Skeletal muscle tissue (tissue), 4 donors: ENCODE results near the gene DDX27. TPM values are rescaled to one million over a fixed set of nuclear protein-coding genes. Genes with fewer than 3 reads are reported as not detected.
A peak's percentile ranks its signal among the peaks of the same experiment; 100 is the strongest.
"Not testable (repeated sequence)": the region's sequence is repeated elsewhere in the genome, so short reads cannot be mapped to it uniquely, and the experiment has no call there.

Experiments used
- H3K27ac ChIP-seq: one replicate; pipeline ENCODE4 v1.7.0; 2013; ENCODE audit warnings: mild to moderate bottlenecking, low read depth, low read length, inconsistent platforms
- H3K27me3 ChIP-seq, 3 donors: one replicate each; pipeline ENCODE4 v1.7.0; 2013; ENCODE audit warnings: low read length in 3 of 3; ENCODE audit not compliant: control insufficient read depth in 3 of 3, insufficient read depth in 3 of 3
- H3K36me3 ChIP-seq, 3 donors: one replicate each; pipeline ENCODE4 v1.7.0; 2013; ENCODE audit warnings: low read length in 3 of 3; ENCODE audit not compliant: control insufficient read depth in 3 of 3, insufficient read depth in 3 of 3
- H3K4me1 ChIP-seq, 3 donors: one replicate each; pipeline ENCODE4 v1.7.0; 2013; ENCODE audit warnings: low read length in 3 of 3, mild to moderate bottlenecking in 3 of 3; ENCODE audit not compliant: control insufficient read depth in 3 of 3, insufficient read depth in 3 of 3
- H3K4me3 ChIP-seq, 3 donors: one replicate each; pipeline ENCODE4 v1.7.0; 2013; ENCODE audit warnings: low read length in 3 of 3
- H3K9ac ChIP-seq, 3 donors: one replicate each; pipeline ENCODE4 v1.7.0; 2013; ENCODE audit warnings: low read length in 3 of 3, mild to moderate bottlenecking in 3 of 3, moderate library complexity in 2 of 3, low read depth in 1 of 3
- H3K9me3 ChIP-seq, 3 donors: one replicate each; pipeline ENCODE4 v1.7.0; 2013; ENCODE audit warnings: low read length in 3 of 3; ENCODE audit not compliant: control insufficient read depth in 3 of 3
- total RNA-seq: library from RNA; depleted of rRNA; stranded (reverse); fragments of >200 nt; gene quantifications from one replicate; pipeline ENCODE4 v1.2.3, GENCODE V29; 2014
- donor health status: Osteomylitis.

DDX27 gene
- total RNA-seq, 1 donor from 2014 or later, result 13.0 TPM

DNA sequence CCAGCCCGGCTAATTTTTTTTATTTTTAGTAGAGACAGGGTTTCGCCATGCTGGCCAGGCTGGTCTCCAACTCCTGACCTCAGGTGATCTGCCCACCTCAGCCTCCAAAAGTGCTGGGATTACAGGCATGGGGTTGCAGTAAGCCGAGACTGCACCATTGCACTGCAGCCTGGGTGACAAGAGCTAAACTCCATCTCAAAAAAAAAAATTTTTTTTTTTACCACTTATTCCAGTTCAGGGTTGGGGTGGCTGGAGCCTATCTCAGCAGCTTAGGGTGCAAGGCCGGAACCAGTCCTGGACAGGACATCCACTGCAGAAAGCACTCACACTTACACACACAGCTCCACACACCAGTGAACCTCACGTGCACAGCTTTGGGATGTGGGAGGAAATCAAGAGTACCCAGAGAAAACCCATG, 35.1 kb upstream of the DDX27 start:
- H3K4me3 ChIP-seq, H3K27me3 ChIP-seq, H3K9me3 ChIP-seq, H3K27ac ChIP-seq, H3K9ac ChIP-seq, H3K36me3 ChIP-seq: not testable (repeated sequence)
- peaks cover 8 to 18% (median 17%) of the 10 kb centered on the region in 3 donors for H3K4me1 ChIP-seq

DNA sequence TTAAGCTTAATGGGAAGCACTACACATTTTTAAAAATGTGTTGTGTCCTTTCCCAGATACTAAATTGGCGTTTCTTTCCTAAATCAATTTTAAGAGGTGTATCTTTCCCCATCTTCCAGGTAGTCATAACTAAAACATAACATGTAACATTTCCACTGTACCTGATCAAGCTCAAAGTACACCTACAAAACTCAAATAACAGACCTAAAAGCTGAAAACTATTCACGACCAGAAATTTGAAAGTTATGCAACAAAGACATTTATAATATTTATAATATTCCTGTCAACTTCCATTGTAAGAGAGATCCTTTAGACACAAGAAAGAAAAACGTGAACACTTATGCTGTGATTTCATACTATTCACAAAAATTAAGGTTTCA, 34.5 kb upstream of the DDX27 start:
- Histone ChIP-seq H3K36me3 (no peaks in the 10 kb centered on the region), H3K27ac (no peak overlapping the region), H3K4me3 (no peak overlapping the region), H3K9me3 (no peaks in the 10 kb centered on the region), H3K4me1 (peaks cover 4 to 13% (median 12%) of the 10 kb centered on the region in 3 donors), H3K9ac (no peak overlapping the region), H3K27me3 (no peaks in the 10 kb centered on the region)

DNA sequence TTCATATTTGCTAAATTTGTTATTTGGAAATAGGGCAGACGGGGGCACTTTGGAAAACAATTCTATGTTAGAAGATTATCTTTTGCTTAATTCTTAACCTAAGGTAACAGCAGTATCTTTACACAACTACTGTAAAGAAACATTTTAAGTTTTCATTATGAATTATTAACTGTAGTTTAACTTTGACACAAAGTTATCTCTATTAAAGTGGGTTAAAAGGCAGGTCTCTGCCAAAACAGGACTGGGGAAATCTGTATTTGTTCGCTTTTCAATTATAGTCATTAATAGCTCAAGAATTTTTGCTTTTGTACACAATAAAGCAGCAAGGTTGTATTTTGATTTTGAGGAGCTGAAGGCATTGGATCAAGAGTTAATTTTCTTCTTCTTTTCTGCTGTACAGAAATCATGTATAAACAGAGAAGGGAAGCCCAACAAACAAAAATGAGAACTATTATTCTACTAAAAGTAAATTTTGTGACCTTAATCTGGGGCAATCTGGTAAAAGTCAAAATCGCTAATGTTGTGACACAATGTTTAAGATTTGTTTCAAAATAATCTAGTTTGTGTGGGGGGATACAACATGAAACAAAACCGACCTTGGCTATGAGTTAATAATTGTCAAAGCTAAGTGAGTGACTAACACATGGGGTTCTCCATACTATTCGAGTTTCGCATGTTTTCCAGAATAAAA, 34.0 kb upstream of the DDX27 start:
- H3K4me3 ChIP-seq, result no peak overlapping the region
- no peak overlapping the region for H3K9ac ChIP-seq
- no peaks in the 10 kb centered on the region for H3K9me3 ChIP-seq
- H3K36me3 ChIP-seq, result no peaks in the 10 kb centered on the region
- peaks cover 3 to 13% (median 11%) of the 10 kb centered on the region in 3 donors for H3K4me1 ChIP-seq
- H3K27ac ChIP-seq, result peak overlapping the region; percentile 80
- H3K27me3 ChIP-seq, result no peaks in the 10 kb centered on the region

DNA sequence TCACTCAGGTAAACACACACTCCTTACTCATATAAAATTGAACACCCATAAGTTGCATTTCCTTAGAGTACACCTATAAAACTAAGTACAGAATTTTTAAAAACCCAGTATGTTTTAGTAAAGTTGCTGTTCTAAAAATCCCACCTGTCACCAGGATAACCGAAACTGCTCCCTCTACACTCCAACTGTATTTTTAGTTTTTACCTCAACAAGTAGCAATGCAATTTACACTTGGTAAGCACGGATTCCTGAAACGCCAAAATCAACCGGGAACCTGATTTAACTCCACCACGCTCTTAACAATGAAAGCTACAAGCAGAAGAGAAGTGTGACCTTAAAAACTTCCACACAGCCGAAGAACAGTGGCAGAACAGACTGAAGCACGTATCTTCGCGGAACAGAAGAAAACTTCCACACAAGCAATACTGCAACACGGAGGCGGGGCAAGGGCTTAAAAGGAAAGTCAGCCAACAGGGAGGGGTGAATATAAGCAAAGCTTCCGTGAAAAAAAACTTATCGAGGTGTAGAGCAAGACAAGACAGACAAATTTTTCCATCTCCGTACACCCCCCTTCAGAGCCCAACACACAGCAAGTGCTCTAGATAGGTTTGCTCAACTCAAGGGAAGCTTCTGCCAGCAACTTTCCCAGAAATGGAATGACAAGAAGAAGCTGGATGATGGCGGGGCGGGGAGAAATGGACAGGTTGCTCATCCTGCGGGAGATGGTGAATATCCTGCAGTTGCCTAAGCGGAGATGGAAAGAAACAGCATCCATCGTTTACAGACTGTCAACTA, 32.5 kb upstream of the DDX27 start:
- no peaks in the 10 kb centered on the region for H3K27me3 ChIP-seq

DNA sequence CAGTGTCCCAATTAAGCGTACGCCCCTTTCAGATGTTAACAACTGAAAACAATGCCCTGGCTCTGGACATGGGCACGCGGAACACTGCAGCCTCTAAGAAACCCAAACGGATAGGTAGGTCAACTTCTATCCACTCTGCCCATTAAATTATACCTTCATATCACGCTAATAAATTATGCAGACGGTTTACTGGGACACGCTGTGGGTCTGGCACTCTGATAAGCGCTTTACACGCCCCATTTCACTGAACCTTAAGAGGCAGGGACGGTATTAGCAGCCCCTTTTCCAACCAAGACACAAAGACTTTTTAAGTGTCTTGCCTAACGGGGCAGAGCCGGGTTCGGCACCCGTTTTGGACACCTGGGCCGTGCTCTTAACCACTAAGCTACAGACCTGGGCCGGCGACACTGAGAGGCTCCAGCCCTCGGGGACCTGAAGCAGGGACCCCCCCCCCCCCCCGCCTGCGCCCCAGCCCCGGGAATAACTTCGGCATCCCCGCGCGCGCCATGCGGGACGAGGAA, 31.8 kb upstream of the DDX27 start:
- H3K4me1 ChIP-seq, result peaks cover 3 to 13% (median 11%) of the 10 kb centered on the region in 3 donors
- H3K9me3 ChIP-seq, result no peaks in the 10 kb centered on the region
- H3K36me3 ChIP-seq, result no peaks in the 10 kb centered on the region
- H3K27me3 ChIP-seq, result no peaks in the 10 kb centered on the region
- peak overlapping the region; percentile 61 to 89 (median 83) for H3K4me3 ChIP-seq
- H3K27ac ChIP-seq, result peak overlapping the region; percentile 80
- H3K9ac ChIP-seq, result peak overlapping the region; percentile 77 to 94 (median 87)

More for the DNA sequence above, 32.5 kb upstream of the DDX27 start:
- Histone ChIP-seq H3K4me3 (peak overlapping the region; percentile 61 to 89 (median 83)), H3K36me3 (no peaks in the 10 kb centered on the region), H3K4me1 (peaks cover 3 to 13% (median 11%) of the 10 kb centered on the region in 3 donors), H3K9me3 (no peaks in the 10 kb centered on the region), H3K27ac (peak overlapping the region; percentile 80), H3K9ac (peak overlapping the region; percentile 77 to 94 (median 87))

DNA sequence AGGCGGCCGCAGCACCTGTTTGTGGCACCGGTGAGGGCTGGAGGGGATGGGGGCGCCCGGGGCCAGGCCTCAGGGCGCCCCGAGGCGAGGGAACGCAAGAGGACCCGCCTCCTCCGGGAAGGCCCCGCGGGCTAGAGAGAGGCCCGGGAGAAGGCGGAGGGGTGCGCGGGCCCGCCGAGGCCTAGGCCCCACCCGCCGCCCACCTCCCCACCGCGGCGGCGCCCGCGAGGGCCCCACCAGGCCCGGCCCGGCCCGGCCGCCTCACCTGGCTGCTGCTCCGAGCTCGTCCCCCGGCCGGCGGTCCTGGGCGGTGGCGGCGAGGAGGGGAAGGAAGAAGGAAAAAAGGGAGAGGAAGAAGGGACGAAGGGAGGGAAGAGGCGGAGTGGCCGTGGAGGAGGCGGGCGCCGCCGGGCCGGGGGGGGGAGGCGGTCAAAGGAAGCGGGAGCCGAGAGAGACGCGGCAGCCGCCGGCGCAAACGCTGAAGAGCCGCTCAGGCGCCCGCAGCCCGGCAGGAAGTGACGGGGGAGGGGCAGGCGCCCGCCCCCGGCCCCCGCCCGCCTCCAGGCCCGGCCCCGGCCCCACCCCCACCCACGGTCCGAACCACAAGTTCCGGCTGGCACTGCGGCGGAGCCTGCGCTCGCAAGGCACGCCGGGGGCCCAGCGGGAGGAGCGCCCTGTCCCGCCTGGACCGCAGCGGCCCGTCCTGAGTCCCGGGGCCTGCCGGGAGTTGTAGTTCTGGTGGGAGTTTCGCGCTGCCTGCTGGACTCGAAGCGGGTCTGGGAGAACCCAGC, 31.2 kb upstream of the DDX27 start, which contains the start of gene STAU1:
Gene STAU1, minus strand, starts transcription at position 484 of the 791 bp plus-strand sequence. CDS start 22,133 bp downstream, outside the sequence.
- Histone ChIP-seq H3K9me3 (no peaks in the 10 kb centered on the region), H3K4me3 (peak within 1 kb of the TSS; percentile 75 to 89 (median 83)), H3K4me1 (peaks cover 3 to 13% (median 11%) of the 10 kb centered on the region in 3 donors), H3K9ac (peak within 1 kb of the TSS; percentile 77 to 94 (median 87)), H3K27ac (peak within 1 kb of the TSS; percentile 80), H3K36me3 (no peaks in the 10 kb centered on the region), H3K27me3 (no peaks in the 10 kb centered on the region)

DNA sequence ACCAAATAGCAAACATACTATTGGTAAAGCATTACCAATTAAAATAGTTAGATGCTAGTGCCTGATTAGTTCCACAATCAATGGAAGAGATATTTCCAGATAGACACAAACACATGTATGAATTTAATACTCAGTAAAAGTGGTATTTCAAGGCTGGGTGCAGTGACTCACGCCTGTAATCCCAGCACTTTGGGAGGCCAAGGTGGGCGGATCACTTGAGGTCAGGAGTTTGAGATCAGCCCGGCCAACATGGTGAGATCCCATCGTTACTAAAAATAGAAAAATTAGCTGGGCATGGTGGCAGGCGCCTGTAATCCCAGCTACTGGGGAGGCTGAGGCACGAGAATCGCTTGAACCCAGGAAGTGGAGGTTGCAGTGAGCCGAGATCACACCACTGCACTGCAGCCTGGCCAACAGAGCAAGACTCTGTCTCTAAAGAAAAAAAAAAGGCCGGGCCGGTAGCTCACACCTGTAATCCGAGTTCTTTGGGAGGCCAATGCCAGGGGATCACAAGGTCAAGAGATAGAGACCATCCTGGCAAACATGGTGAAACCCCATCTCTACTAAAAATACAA, 26.2 kb upstream of the DDX27 start:
- not testable (repeated sequence) for H3K9me3 ChIP-seq, H3K4me1 ChIP-seq, H3K27ac ChIP-seq, H3K36me3 ChIP-seq, H3K27me3 ChIP-seq, H3K4me3 ChIP-seq, H3K9ac ChIP-seq

DNA sequence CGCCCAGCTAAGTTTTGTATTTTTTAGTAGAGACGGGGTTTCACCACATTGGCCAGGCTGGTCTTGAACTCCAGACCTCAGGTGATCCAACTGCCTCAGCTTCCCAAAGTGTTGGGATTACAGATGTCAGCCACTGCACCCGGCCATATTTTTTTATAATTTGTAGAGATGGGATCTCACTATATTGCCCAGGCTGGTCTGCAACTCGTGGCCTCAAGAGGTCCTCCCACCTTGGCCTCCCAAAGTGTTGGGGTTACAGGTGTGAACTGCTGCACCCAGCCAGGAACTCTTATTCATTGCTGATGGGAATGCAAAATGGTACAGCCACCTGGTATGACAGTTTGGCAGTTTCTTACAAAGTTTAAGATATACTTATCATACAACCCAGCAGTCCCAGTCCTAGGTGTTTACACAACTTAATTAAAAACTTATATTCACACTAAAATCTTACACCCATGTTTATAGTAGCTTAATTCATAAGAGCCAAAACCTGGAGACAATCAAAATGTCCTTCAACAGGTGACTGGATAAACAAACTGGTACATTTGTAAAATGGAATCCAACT, 19.4 kb upstream of the DDX27 start:
- Histone ChIP-seq H3K36me3 (no peaks in the 10 kb centered on the region), H3K9me3 (no peaks in the 10 kb centered on the region), H3K4me3 (no peak overlapping the region), H3K27me3 (no peaks in the 10 kb centered on the region), H3K4me1 (no peaks in the 10 kb centered on the region), H3K9ac (no peak overlapping the region), H3K27ac (no peak overlapping the region)

DNA sequence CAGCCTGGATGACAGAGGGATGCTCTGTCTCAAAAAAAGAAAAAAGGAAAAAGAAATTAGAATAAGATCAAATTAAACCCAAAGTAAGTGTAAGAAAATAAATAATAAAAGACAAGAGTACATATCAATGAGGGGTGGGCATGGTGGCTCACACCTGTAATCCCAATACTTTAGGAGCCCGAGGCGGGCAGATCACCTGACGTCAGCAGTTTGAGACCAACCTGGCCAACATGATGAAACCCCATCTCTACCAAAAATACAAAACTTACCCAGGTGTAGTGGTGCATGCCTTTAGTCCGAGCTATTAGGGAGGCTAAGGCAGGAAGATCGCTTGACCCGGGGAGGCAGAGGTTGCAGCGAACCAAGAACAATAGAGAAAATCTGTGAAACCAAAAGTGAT, 16.2 kb upstream of the DDX27 start:
- Histone ChIP-seq H3K27me3 (no peaks in the 10 kb centered on the region), H3K9me3 (no peaks in the 10 kb centered on the region), H3K4me3 (no peak overlapping the region), H3K27ac (no peak overlapping the region), H3K4me1 (no peaks in the 10 kb centered on the region), H3K9ac (no peak overlapping the region), H3K36me3 (no peaks in the 10 kb centered on the region)
